GM19023 (cell line): Measurements from ENCODE around the gene RAB41.
"Not testable (repeated sequence)": the region's sequence is repeated elsewhere in the genome, so short reads cannot be mapped to it uniquely, and the experiment has no call there.

Source experiments
- ATAC-seq: cut with Tn5 transposase; IDR thresholded peaks from one replicate; pipeline ENCODE4 v1.9.1; 2021; ENCODE audit warnings: mild to moderate bottlenecking, moderate library complexity; ENCODE audit not compliant: unreplicated experiment

The RAB41 gene

DNA sequence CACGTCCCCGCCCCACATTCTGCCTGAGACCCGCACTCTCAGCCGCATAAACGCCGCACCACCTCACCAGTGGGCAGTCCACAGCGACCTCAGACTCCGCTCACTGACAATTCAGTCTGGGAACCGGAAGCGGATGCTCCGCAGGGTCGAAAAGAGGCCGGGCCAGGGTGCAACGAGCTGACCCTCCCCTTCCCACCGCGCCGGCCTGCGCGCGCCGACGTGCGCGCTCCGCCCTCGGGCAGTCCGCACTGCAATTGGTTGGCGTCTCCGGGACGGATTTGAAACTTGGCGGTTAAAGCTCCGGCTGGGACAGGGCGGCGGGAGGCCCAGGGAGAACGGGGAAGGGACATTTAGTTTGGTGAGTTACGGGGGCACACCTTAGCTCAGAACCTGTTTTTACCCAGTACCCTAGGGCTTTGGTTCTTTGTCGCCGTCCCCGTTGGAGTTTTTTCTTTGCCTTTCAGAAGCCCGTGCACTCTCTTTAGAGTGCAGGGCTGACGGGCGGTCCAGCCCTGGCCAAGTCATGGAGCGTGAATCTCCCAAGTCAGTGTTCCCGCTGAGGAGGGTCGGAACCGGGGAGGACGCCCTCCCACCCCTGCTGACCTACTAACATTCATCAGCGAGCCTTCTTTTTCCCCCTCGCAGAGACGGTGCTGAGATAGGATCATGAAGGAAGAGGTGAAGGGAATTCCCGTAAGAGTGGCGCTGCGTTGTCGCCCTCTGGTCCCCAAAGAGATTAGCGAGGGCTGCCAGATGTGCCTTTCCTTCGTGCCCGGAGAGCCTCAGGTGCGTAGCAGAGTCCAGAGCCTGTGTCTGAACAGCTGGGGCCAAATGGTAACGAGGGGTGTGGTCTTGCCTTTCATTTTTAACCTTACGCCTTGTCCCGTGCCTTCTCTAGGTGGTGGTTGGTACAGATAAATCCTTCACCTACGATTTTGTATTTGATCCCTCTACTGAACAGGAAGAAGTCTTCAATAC is 8.1 kb downstream of the RAB41 start, which contains the start of the genes KIF4A and PDZD11:
KIF4A (plus strand) TSS at position 312 of the 978 bp plus-strand sequence; CDS start at position 667, 355 bp downstream.
PDZD11 (minus strand) TSS at position 135 of the 978 bp plus-strand sequence. CDS start 586 bp downstream, outside the sequence.
- peak; percentile 97 for ATAC-seq

DNA sequence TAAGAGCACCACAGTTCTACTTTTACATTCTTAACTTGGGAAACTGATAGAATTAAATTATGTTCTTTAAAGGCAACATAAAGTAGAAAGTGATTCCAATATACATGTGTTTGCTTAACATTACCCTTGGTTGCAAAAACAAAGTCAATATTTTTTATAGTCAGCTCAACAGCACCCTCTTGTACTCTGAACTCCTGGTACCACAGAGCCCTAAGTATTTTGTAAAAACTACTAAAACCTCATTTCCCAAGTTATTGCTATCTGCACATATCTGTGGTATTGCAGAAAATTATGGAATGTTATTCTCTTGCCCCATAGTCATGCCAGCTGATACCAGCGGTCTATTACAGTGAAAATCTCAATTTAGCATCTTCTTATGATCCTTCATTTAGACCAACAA is 10.8 kb downstream of the RAB41 start:
- no peak for ATAC-seq

DNA sequence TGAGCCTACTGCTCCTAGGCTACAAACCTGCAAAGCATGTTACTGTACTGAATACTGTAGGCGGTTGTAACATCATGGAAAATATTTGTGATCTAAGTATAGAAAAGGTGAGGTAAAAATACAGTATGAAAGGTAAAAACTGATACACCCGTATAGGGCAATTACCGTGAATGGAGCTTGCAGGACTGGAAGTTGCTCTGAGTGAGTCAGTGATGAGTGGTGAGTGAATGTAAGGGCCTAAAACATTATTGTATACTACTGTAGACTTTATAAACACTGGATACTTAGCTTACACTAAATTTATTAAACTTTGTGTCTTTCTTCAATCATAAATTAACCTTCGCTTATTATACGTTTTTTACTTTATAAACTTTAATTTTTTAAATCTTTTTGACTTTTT is 11.6 kb downstream of the RAB41 start:
- no peak for ATAC-seq

DNA sequence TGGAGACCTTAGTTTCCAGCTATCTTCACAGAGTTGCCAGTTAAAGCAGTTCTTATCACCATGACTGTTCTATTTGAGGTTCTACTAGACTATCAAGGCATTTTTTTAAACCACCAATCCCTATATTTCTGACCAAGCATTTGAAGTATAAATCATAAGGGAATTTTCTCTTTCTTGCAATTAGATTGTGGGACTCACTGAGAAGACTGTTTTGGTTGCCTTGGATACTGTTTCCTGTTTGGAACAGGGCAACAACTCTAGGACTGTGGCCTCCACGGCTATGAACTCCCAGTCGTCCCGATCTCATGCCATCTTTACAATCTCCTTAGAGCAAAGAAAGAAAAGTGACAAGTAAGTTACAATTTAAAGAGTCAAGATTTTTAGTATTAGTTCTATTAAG is 19.7 kb downstream of the RAB41 start:
- ATAC-seq, result no peak

DNA sequence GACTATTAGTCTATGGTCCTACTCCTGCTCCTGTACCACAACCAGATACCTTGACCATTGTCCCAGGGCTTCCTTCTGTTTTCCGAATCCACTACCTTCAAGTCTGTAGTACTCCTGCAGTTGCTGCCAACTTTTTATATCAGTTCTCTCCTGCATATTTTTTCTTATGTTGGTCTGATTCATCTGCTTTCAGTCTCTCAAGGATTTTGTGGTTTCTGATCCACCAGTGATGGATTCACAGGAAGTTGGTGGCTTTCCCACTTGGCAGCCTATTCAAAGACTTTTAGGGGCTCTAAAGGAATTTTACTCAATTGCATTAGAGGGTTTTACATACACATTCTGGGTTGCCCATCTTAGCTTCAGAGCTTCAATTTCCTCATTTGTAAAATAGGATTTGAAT is 31.5 kb downstream of the RAB41 start:
- ATAC-seq, result no peak

DNA sequence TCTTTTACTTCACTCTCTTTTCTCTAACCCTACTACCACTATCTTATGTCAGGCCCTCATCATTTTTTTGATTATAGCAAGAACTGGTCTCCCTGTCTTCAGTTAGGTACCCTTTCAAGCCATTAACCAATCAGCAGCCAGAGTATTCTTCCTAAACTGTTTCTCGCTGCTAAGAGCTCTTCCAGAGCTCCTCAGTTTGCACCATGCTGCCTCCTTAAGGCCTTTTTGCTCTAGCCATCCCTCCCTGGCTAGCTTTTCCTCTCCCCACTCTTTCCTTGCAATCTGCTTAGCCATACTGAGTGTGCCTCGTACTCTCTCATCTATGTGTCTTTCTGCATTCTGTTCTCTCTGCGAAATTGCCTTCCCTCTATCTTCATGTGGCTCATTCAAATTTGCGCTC is 40.8 kb downstream of the RAB41 start:
- no peak for ATAC-seq

DNA sequence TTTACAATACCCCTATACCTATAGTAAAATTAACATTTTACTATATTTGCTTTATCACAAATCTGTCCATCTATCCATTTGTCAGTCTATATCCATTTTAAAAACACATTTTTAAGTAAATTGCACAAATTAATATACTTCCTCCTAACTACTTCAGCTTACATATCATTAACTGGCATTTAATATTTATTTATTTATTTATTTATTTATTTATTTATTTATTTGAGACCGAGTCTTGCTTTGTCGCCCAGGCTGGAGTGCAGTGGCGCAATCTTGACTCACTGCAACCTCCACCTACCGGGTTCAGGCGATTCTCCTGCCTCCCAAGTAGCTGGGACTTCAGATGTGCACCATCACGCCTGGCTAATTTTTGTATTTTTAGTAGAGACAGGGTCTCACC is 41.7 kb downstream of the RAB41 start:
- not testable (repeated sequence) for ATAC-seq

DNA sequence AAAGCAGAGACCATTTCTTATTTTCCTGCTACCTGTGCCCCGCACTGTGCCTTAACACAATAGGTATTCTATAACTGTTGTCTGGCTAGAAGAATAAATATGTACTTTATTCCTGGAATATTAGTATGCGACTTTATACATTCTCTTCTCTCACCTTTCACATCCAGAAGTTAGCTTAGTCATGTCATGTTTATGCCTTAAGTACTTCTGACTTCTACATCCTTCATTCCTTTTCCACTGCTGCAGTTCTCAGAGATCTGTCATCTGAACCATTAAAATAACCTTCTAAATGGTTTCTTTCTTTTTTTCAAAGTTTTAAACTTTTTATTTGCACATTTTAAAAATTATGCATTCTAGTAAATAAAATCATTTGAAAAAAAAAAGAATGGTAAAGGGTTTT is 42.4 kb downstream of the RAB41 start:
- no peak for ATAC-seq

DNA sequence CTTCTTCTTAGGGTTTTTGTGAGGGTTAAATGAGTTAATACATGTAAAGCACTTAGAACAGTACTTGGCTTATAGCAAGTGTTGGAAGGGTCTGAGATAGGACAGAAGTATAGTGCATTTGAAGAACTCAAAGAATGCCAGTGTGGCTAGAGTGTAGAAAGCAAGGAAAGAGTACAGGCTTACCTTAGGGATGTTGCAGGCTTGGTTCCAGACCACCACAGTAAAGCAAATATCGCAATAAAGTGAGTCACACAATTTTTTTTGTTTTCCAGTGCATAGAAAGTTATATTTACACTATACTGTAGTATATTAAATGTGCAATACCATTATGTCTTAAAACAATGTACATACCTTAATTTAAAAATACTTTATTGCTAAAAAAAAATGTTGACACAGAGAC is 49.2 kb downstream of the RAB41 start:
- ATAC-seq, result no peak

DNA sequence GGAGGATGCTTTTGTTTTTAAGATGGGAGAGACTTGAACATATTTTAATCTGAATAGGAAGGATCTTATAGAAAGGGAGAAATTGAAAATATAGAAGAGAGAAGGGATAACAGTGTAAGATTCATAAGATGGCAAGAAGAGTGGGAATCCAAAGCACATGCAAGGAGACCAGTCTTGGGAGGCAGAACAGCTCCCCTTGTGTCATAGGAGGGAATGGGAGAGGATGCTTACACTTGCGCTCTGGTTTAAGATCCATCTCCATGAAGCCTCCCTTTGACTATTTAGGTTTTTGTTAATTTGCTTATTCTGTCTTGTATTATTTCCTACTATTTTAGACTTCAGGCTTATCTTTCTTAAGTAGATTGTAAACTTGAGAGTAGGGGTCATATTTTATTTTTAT is 50.6 kb downstream of the RAB41 start:
- ATAC-seq, result no peak
